ENCODE measurements around the gene TRIM29.
"Not testable (repeated sequence)": the region's sequence is repeated elsewhere in the genome, so short reads cannot be mapped to it uniquely, and the experiment has no call there.

DNA sequence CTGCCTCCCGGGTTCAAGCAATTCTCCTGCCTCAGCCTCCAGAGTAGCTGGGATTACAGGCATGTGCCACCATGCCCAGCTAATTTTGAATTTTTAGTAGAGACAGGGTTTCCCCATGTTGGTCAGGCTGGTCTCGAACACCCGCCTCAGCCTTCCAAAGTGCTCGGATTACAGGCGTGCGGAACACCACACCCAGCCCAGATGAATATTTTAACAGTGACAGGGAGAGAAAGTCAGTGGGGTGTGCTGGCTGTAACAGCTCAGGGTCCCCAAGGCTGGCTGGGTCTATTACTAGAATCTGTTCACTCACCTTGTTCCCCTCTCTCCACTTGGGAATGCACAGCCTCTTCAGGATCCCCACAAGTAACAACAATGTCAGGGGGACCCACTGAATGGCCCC is 42.1 kb upstream of the TRIM29 start:
- TF ChIP-seq GABPA (IDR thresholded peaks at IDR 0.05; ENCODE audit: low read depth); TAF1 (IDR thresholded peaks at IDR 0.05; ENCODE audit: borderline replicate concordance, low read depth, low read length); NR2C2 (IDR thresholded peaks at IDR 0.05; ENCODE audit: borderline replicate concordance, control insufficient read depth, insufficient read length, low read depth); SIN3A (IDR thresholded peaks at IDR 0.05; ENCODE audit: low read depth, low read length); POLR2A (IDR thresholded peaks at IDR 0.05; ENCODE audit: low read depth, low read length); SREBF1 (IDR thresholded peaks at IDR 0.05; ENCODE audit: low read length); YY1 (IDR thresholded peaks at IDR 0.05; ENCODE audit: low read depth, low read length); CREB1 (IDR thresholded peaks at IDR 0.05; ENCODE audit: low read depth); ZZZ3 (IDR thresholded peaks at IDR 0.05; ENCODE audit: control insufficient read depth, insufficient read length, low read depth); PML (IDR thresholded peaks at IDR 0.05; ENCODE audit: low read length); BCL11A (IDR thresholded peaks at IDR 0.05; ENCODE audit: low read depth, low read length): not testable (repeated sequence)
- TF ChIP-seq, protein P1, sequence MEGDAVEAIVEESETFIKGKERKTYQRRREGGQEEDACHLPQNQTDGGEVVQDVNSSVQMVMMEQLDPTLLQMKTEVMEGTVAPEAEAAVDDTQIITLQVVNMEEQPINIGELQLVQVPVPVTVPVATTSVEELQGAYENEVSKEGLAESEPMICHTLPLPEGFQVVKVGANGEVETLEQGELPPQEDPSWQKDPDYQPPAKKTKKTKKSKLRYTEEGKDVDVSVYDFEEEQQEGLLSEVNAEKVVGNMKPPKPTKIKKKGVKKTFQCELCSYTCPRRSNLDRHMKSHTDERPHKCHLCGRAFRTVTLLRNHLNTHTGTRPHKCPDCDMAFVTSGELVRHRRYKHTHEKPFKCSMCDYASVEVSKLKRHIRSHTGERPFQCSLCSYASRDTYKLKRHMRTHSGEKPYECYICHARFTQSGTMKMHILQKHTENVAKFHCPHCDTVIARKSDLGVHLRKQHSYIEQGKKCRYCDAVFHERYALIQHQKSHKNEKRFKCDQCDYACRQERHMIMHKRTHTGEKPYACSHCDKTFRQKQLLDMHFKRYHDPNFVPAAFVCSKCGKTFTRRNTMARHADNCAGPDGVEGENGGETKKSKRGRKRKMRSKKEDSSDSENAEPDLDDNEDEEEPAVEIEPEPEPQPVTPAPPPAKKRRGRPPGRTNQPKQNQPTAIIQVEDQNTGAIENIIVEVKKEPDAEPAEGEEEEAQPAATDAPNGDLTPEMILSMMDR (IDR thresholded peaks at IDR 0.05 in 2 of 3, conservative IDR thresholded peaks at IDR 0.05 in 1 of 3; ENCODE audit: control insufficient read depth in 2 of 3, extremely low read depth in 1 of 3, insufficient read depth in 1 of 3, low read depth in 3 of 3, low read length in 3 of 3): not testable (repeated sequence)
- TF ChIP-seq, protein P2, sequence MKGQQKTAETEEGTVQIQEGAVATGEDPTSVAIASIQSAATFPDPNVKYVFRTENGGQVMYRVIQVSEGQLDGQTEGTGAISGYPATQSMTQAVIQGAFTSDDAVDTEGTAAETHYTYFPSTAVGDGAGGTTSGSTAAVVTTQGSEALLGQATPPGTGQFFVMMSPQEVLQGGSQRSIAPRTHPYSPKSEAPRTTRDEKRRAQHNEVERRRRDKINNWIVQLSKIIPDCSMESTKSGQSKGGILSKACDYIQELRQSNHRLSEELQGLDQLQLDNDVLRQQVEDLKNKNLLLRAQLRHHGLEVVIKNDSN (IDR thresholded peaks at IDR 0.05; ENCODE audit: borderline replicate concordance, extremely low read length, insufficient read depth, low read depth, low read length): not testable (repeated sequence)
- TF ChIP-seq, protein P3, sequence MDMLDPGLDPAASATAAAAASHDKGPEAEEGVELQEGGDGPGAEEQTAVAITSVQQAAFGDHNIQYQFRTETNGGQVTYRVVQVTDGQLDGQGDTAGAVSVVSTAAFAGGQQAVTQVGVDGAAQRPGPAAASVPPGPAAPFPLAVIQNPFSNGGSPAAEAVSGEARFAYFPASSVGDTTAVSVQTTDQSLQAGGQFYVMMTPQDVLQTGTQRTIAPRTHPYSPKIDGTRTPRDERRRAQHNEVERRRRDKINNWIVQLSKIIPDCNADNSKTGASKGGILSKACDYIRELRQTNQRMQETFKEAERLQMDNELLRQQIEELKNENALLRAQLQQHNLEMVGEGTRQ (IDR thresholded peaks at IDR 0.05; ENCODE audit: borderline replicate concordance, low read depth, low read length): not testable (repeated sequence)
